IMR-90 (cell line): Measurements from ENCODE around the gene CHST10. TPM values are rescaled to one million over a fixed set of nuclear protein-coding genes. Genes with fewer than 3 reads are reported as not detected.

Experiments
- ATAC-seq: fragments of 200-7000 bp; cut with Tn5 transposase; 2 replicates; pipeline ENCODE4 v1.9.1; 2020; ENCODE audit warnings: low read depth, mild to moderate bottlenecking, moderate library complexity
- BruUV-seq: library from RNA; stranded (reverse); fragments of 400-500 nt; replicated peaks from 2 replicates; lab custom pipeline; 2021; lab: Mats Ljungman, UMichigan
- CTCF ChIA-PET: fragments of 300-600 bp; formaldehyde crosslinking; extraction: SDS; loops from one replicate; lab custom pipeline; 2021; ENCODE audit warnings: antibody characterized with exemption; lab: Yijun Ruan, JAX
- POLR2A ChIA-PET: fragments of 300-600 bp; sonication (Branson Sonifier 250); formaldehyde crosslinking; loops from one replicate; lab custom pipeline; 2022; ENCODE audit warnings: antibody characterized with exemption; ENCODE audit not compliant: unreplicated experiment; lab: Charles Lee
- DNase-seq: peaks from one replicate; pipeline ENCODE4 v3.0.0; 2013
- H2AFZ ChIP-seq: replicated peaks from 2 replicates; pipeline ENCODE3; 2013; ENCODE audit warnings: low read length, mild to moderate bottlenecking; ENCODE audit not compliant: poor library complexity
- H2AK5ac ChIP-seq: 2 replicates; pipeline ENCODE4 v1.6.1; 2013; ENCODE audit warnings: low read depth, low read length, inconsistent platforms
- H2AK9ac ChIP-seq: replicated peaks from 2 replicates; pipeline ENCODE3; 2013; ENCODE audit warnings: mild to moderate bottlenecking, low read depth, low read length, moderate library complexity; ENCODE audit not compliant: poor library complexity
- H2BK120ac ChIP-seq: 2 replicates; pipeline ENCODE4 v1.6.1; 2013; ENCODE audit warnings: low read depth, low read length, inconsistent platforms
- H2BK15ac ChIP-seq: 3 replicates; pipeline ENCODE4 v1.6.1; 2013; ENCODE audit warnings: low read depth, low read length, inconsistent platforms
- H2BK20ac ChIP-seq: 2 replicates; pipeline ENCODE4 v1.6.1; 2013; ENCODE audit warnings: low read depth, mild to moderate bottlenecking, inconsistent platforms, low read length, moderate library complexity
- H2BK5ac ChIP-seq: 2 replicates; pipeline ENCODE4 v1.6.1; 2013; ENCODE audit warnings: mild to moderate bottlenecking, low read depth, low read length, inconsistent platforms; ENCODE audit not compliant: poor library complexity, severe bottlenecking
- H3K14ac ChIP-seq: replicated peaks from 2 replicates; pipeline ENCODE4 v1.6.1; 2013; ENCODE audit warnings: low read depth, low read length, inconsistent platforms
- H3K18ac ChIP-seq: 2 replicates; pipeline ENCODE4 v1.6.1; 2013; ENCODE audit warnings: low read depth, low read length, control low read depth
- H3K23ac ChIP-seq: 2 replicates; pipeline ENCODE4 v1.6.1; 2013; ENCODE audit warnings: low read depth, low read length, inconsistent platforms
- H3K27ac ChIP-seq: 2 replicates; pipeline ENCODE4 v1.5.1; 2013; ENCODE audit warnings: mild to moderate bottlenecking, control low read depth, low read length; ENCODE audit not compliant: insufficient read depth
- H3K27me3 ChIP-seq: 2 replicates; pipeline ENCODE4 v1.6.1; 2013; ENCODE audit warnings: low read length; ENCODE audit not compliant: control insufficient read depth, insufficient read depth
- H3K36me3 ChIP-seq: 2 replicates; pipeline ENCODE4 v1.6.1; 2013; ENCODE audit warnings: low read length, mixed read lengths; ENCODE audit not compliant: control insufficient read depth, insufficient read depth
- H3K4ac ChIP-seq: 2 replicates; pipeline ENCODE4 v1.6.1; 2013; ENCODE audit warnings: low read depth, low read length, inconsistent platforms
- H3K4me1 ChIP-seq: 2 replicates; pipeline ENCODE4 v1.6.1; 2013; ENCODE audit warnings: low read length, mixed read lengths; ENCODE audit not compliant: control insufficient read depth, insufficient read depth
- H3K4me2 ChIP-seq: 2 replicates; pipeline ENCODE4 v1.6.1; 2013; ENCODE audit warnings: low read depth, mild to moderate bottlenecking, control low read depth, low read length, moderate library complexity
- H3K4me3 ChIP-seq: 2 replicates; pipeline ENCODE4 v1.5.1; 2013; ENCODE audit warnings: low read depth, mild to moderate bottlenecking, control low read depth, low read length, moderate library complexity; ENCODE audit not compliant: insufficient read depth
- H3K56ac ChIP-seq: 2 replicates; pipeline ENCODE4 v1.6.1; 2013; ENCODE audit warnings: low read length, inconsistent platforms; ENCODE audit not compliant: insufficient read depth; ENCODE audit errors: extremely low read depth
- H3K79me1 ChIP-seq, 2 experiments: 2 replicates each; pipeline ENCODE4 v1.6.1; 2013; ENCODE audit warnings: low read length in 2 of 2, inconsistent platforms in 1 of 2, low read depth in 1 of 2
- H3K9ac ChIP-seq: 2 replicates; pipeline ENCODE4 v1.6.1; 2013; ENCODE audit warnings: low read depth, low read length, control low read depth
- H3K9me1 ChIP-seq: 2 replicates; pipeline ENCODE4 v1.6.1; 2013; ENCODE audit warnings: low read length, inconsistent platforms; ENCODE audit not compliant: insufficient read depth
- H3K9me3 ChIP-seq: 2 replicates; pipeline ENCODE4 v1.6.1; 2013; ENCODE audit warnings: low read length; ENCODE audit not compliant: control insufficient read depth, insufficient read depth
- H4K20me1 ChIP-seq: 2 replicates; pipeline ENCODE4 v1.6.1; 2013; ENCODE audit warnings: low read length, inconsistent platforms; ENCODE audit not compliant: insufficient read depth
- H4K5ac ChIP-seq: 2 replicates; pipeline ENCODE4 v1.6.1; 2013; ENCODE audit warnings: mild to moderate bottlenecking, low read depth, low read length, control low read depth
- H4K8ac ChIP-seq, 2 experiments: 2 replicates each; pipeline ENCODE4 v1.6.1; 2013; ENCODE audit warnings: low read depth in 2 of 2, low read length in 2 of 2, control low read depth in 1 of 2, inconsistent platforms in 1 of 2
- H4K91ac ChIP-seq: 2 replicates; pipeline ENCODE4 v1.6.1; 2013; ENCODE audit warnings: low read depth, low read length, inconsistent platforms; ENCODE audit not compliant: insufficient read depth
- BHLHE40 ChIP-seq: fragments of 150-350 bp; IDR thresholded peaks from 2 replicates; pipeline ENCODE4 v1.6.1; 2016; ENCODE audit warnings: mild to moderate bottlenecking, low read depth, low read length
- CEBPB ChIP-seq: IDR thresholded peaks from 2 replicates; pipeline ENCODE4 v1.6.1; 2012; ENCODE audit warnings: low read depth, low read length, improper control_type of control experiment
- CHD1 ChIP-seq: IDR thresholded peaks from 2 replicates; pipeline ENCODE4 v1.6.1; 2012; ENCODE audit warnings: low read depth, low read length, improper control_type of control experiment
- FOS ChIP-seq: fragments of 150-350 bp; IDR thresholded peaks from 2 replicates; pipeline ENCODE4 v1.6.1; 2016; ENCODE audit warnings: low read depth, low read length
- MAFK ChIP-seq: IDR thresholded peaks from 2 replicates; pipeline ENCODE4 v1.6.1; 2012; ENCODE audit warnings: low read depth, low read length, improper control_type of control experiment
- MAZ ChIP-seq: IDR thresholded peaks from 2 replicates; pipeline ENCODE4 v1.6.1; 2012; ENCODE audit warnings: low read depth, mild to moderate bottlenecking, low read length, improper control_type of control experiment, moderate library complexity, borderline replicate concordance
- MXI1 ChIP-seq: IDR thresholded peaks from 2 replicates; pipeline ENCODE4 v1.6.1; 2012; ENCODE audit warnings: low read depth, mild to moderate bottlenecking, low read length, moderate library complexity, borderline replicate concordance
- NFE2L2 ChIP-seq: fragments of 150-350 bp; IDR thresholded peaks from 2 replicates; pipeline ENCODE4 v1.6.1; 2016; ENCODE audit warnings: low read depth, mild to moderate bottlenecking, low read length
- POLR2A ChIP-seq: IDR thresholded peaks from 2 replicates; pipeline ENCODE4 v1.6.1; 2012; ENCODE audit warnings: mild to moderate bottlenecking, low read depth, low read length
- RAD21 ChIP-seq: IDR thresholded peaks from 2 replicates; pipeline ENCODE4 v1.6.1; 2012; ENCODE audit warnings: low read length, improper control_type of control experiment
- RCOR1 ChIP-seq: IDR thresholded peaks from 2 replicates; pipeline ENCODE4 v1.6.1; 2012; ENCODE audit warnings: mild to moderate bottlenecking, low read length, improper control_type of control experiment; ENCODE audit not compliant: insufficient replicate concordance
- RFX5 ChIP-seq: IDR thresholded peaks from 2 replicates; pipeline ENCODE4 v1.8.0; 2012; ENCODE audit warnings: low read depth, mild to moderate bottlenecking, low read length, moderate library complexity
- SMC3 ChIP-seq: fragments of 150-350 bp; IDR thresholded peaks from 2 replicates; pipeline ENCODE4 v1.6.1; 2016; ENCODE audit warnings: low read depth, mild to moderate bottlenecking, antibody characterized with exemption, low read length, moderate library complexity
- WGBS, 2 experiments: methylation state at CpG; one replicate each; pipeline versions ENCODE4 v1.1.5 to v1.1.7; 2013; ENCODE audit warnings: missing lambda C conversion rate in 2 of 2; ENCODE audit not compliant: insufficient read length in 1 of 2; ENCODE audit errors: extremely low coverage in 2 of 2; 5-methylcytosine and 5-hydroxymethylcytosine counted together
- dilution Hi-C: fragments of 300-500 bp; cut with HindIII; formaldehyde crosslinking; loops from one replicate; pipeline ENCODE4 v1.14.3; 2018; ENCODE audit warnings: low sequenced_read_pairs; ENCODE audit not compliant: unreplicated experiment
- in situ Hi-C: fragments of 300-500 bp; cut with MboI; formaldehyde crosslinking; loops from 3 replicates; pipeline ENCODE4 v1.14.3; 2019; ENCODE audit warnings: low sequenced_read_pairs, inconsistent platforms, mixed read lengths
- intact Hi-C: fragments of 100-400 bp; cut with micrococcal nuclease; formaldehyde crosslinking; loops from 2 replicates; pipeline ENCODE4 v1.10.0; 2022
- polyA plus RNA-seq, 3 experiments: library from polyadenylated mRNA; depleted of rRNA; stranded (reverse); fragments of >200 nt; gene quantifications; 2 replicates each; pipeline ENCODE4 v1.2.3, GENCODE V29; 2012; ENCODE audit warnings: low replicate concordance in 1 of 3
- total RNA-seq: library from RNA; depleted of rRNA; stranded (reverse); fragments of >200 nt; gene quantifications from 2 replicates; pipeline ENCODE4 v1.2.3, GENCODE V29; 2012
- TF ChIP-seq, protein P1 (sequence below): conservative IDR thresholded peaks from 2 replicates; pipeline ENCODE4 v1.5.1; 2012; ENCODE audit warnings: mild to moderate bottlenecking, low read depth, low read length, improper control_type of control experiment
- TF ChIP-seq, protein P2 (sequence below): fragments of 150-350 bp; IDR thresholded peaks from 2 replicates; pipeline ENCODE4 v1.6.1; 2016; ENCODE audit warnings: low read depth, mild to moderate bottlenecking, low read length, moderate library complexity, borderline replicate concordance
- TF ChIP-seq, protein P3 (sequence below): fragments of 150-350 bp; IDR thresholded peaks from 2 replicates; pipeline ENCODE4 v1.6.1; 2017; ENCODE audit warnings: mild to moderate bottlenecking, antibody characterized with exemption, low read length, low read depth

The CHST10 gene
- total and polyA plus RNA-seq, 2 of the 4 experiments (the other 2 are of a cell fraction): 6.9 to 8.6 TPM

DNA sequence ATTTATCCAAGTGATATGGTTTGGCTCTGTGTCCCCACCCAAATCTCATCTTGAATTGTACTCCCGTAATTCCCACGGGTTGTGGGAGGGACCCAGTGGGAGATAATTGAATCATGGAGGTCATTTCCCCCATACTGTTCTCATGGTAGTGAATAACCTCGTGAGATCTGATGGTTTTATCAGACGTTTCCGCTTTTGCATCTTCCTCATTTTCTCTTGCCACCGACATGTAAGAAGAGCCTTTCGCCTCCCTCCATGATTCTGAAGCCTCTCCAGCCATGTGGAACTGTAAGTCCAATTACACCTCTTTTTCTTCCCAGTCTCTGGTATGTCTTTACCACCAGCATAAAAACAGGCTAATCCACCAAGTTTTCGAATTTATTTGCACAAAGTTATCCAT, 20.3 kb upstream of the CHST10 start:
- no TSS peak for BruUV-seq
- intact Hi-C loops (no loop called here), in situ Hi-C loops (no loop called here), dilution Hi-C loops (no loop called here)
- POLR2A ChIA-PET: no interaction called here
- no peaks in the 10 kb centered on the region for H3K9me3 ChIP-seq
- 100% methylated on average over 2 of the region's 8 CpGs; no CpG with 5 or more reads in 1 of the 2 experiments for WGBS, 2 experiments
- no peak overlapping the region for H2AK9ac ChIP-seq
- H2BK5ac ChIP-seq: no peak overlapping the region
- no peaks in the 10 kb centered on the region for H3K79me1 ChIP-seq
- H2BK15ac ChIP-seq: no peak overlapping the region
- ATAC-seq (no peak), DNase-seq (no peak)
- H4K91ac ChIP-seq: no peak overlapping the region
- H3K9ac ChIP-seq: no peak overlapping the region
- no peak overlapping the region for H3K23ac ChIP-seq
- no peak overlapping the region for H4K5ac ChIP-seq
- H3K14ac ChIP-seq: no peak overlapping the region
- no peak overlapping the region for H3K4me3 ChIP-seq
- no peak overlapping the region for H2BK120ac ChIP-seq
- no peak overlapping the region for H3K27ac ChIP-seq
- no peak overlapping the region for H4K8ac ChIP-seq
- H2AFZ ChIP-seq: no peak overlapping the region
- CTCF ChIA-PET: no interaction called here
- H3K4me1 ChIP-seq: no peaks in the 10 kb centered on the region
- H3K4me2 ChIP-seq: no peak overlapping the region
- TF ChIP-seq NFE2L2: no peak
- no peak for TF ChIP-seq MXI1
- TF ChIP-seq RAD21: no peak
- TF ChIP-seq MAFK: no peak
- TF ChIP-seq POLR2A: no peak
- no peak for TF ChIP-seq CEBPB
- no peak for TF ChIP-seq RCOR1
- TF ChIP-seq CHD1: no peak
- TF ChIP-seq, protein P1, sequence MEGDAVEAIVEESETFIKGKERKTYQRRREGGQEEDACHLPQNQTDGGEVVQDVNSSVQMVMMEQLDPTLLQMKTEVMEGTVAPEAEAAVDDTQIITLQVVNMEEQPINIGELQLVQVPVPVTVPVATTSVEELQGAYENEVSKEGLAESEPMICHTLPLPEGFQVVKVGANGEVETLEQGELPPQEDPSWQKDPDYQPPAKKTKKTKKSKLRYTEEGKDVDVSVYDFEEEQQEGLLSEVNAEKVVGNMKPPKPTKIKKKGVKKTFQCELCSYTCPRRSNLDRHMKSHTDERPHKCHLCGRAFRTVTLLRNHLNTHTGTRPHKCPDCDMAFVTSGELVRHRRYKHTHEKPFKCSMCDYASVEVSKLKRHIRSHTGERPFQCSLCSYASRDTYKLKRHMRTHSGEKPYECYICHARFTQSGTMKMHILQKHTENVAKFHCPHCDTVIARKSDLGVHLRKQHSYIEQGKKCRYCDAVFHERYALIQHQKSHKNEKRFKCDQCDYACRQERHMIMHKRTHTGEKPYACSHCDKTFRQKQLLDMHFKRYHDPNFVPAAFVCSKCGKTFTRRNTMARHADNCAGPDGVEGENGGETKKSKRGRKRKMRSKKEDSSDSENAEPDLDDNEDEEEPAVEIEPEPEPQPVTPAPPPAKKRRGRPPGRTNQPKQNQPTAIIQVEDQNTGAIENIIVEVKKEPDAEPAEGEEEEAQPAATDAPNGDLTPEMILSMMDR: no peak
- no peak for TF ChIP-seq MAZ
- no peak for TF ChIP-seq FOS
- TF ChIP-seq, protein P2, sequence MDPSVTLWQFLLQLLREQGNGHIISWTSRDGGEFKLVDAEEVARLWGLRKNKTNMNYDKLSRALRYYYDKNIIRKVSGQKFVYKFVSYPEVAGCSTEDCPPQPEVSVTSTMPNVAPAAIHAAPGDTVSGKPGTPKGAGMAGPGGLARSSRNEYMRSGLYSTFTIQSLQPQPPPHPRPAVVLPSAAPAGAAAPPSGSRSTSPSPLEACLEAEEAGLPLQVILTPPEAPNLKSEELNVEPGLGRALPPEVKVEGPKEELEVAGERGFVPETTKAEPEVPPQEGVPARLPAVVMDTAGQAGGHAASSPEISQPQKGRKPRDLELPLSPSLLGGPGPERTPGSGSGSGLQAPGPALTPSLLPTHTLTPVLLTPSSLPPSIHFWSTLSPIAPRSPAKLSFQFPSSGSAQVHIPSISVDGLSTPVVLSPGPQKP: no peak
- no peak for TF ChIP-seq BHLHE40
- TF ChIP-seq SMC3: no peak
- TF ChIP-seq, protein P3, sequence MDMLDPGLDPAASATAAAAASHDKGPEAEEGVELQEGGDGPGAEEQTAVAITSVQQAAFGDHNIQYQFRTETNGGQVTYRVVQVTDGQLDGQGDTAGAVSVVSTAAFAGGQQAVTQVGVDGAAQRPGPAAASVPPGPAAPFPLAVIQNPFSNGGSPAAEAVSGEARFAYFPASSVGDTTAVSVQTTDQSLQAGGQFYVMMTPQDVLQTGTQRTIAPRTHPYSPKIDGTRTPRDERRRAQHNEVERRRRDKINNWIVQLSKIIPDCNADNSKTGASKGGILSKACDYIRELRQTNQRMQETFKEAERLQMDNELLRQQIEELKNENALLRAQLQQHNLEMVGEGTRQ: no peak
- TF ChIP-seq RFX5: no peak
- no peaks in the 10 kb centered on the region for H4K20me1 ChIP-seq
- H2BK20ac ChIP-seq: no peak overlapping the region
- no peaks in the 10 kb centered on the region for H3K36me3 ChIP-seq
- H3K9me1 ChIP-seq: no peaks in the 10 kb centered on the region
- H2AK5ac ChIP-seq: no peak overlapping the region
- no peak overlapping the region for H3K18ac ChIP-seq
- no peak overlapping the region for H3K4ac ChIP-seq
- no peak overlapping the region for H3K56ac ChIP-seq
- H3K27me3 ChIP-seq: peaks cover 10% of the 10 kb centered on the region
